Activated B cell treated with CpG ODN at 0.5 μM for 24 hours (primary cell): ENCODE data around the gene ODAM. TPM values are rescaled to one million over a fixed set of nuclear protein-coding genes. Genes with fewer than 3 reads are reported as not detected.
"Not testable (repeated sequence)": the region's sequence is repeated elsewhere in the genome, so short reads cannot be mapped to it uniquely, and the experiment has no call there.

Source experiments
- ATAC-seq: fragments of 200-7000 bp; cut with Tn5 transposase; one replicate; pipeline ENCODE4 v1.10.0; 2021; ENCODE audit warnings: low read depth, mild to moderate bottlenecking, moderate library complexity
- CTCF ChIA-PET: fragments of 350-600 bp; sonication (Branson Sonifier 250); formaldehyde crosslinking; loops from one replicate; lab custom pipeline; 2021; ENCODE audit warnings: antibody characterized with exemption; lab: Charles Lee
- POLR2A ChIA-PET: fragments of 350-600 bp; sonication (Branson Sonifier 250); formaldehyde crosslinking; loops from one replicate; lab custom pipeline; 2021; ENCODE audit warnings: antibody characterized with exemption; lab: Charles Lee
- DNase-seq: peaks from one replicate; pipeline ENCODE4 v3.0.0; 2022
- H3K27ac Mint-ChIP-seq: one replicate; pipeline ENCODE4 v1.8.0; 2020; ENCODE audit warnings: mixed read lengths
- H3K27me3 Mint-ChIP-seq: one replicate; pipeline ENCODE4 v1.8.0; 2021; ENCODE audit warnings: mixed read lengths
- H3K36me3 Mint-ChIP-seq: one replicate; pipeline ENCODE4 v1.8.0; 2021; ENCODE audit warnings: low read depth, mixed read lengths
- H3K4me1 Mint-ChIP-seq: one replicate; pipeline ENCODE4 v1.8.0; 2021; ENCODE audit warnings: mixed read lengths
- H3K4me3 Mint-ChIP-seq: one replicate; pipeline ENCODE4 v1.8.0; 2020; ENCODE audit warnings: mild to moderate bottlenecking, mixed read lengths
- H3K9me3 Mint-ChIP-seq: one replicate; pipeline ENCODE4 v1.8.0; 2020; ENCODE audit warnings: mixed read lengths
- CTCF ChIP-seq: fragments of 200-600 bp; IDR thresholded peaks from one replicate; pipeline ENCODE4 v1.8.0; 2022; ENCODE audit warnings: antibody characterized with exemption, mild to moderate bottlenecking
- intact Hi-C: fragments of 100-400 bp; cut with micrococcal nuclease; formaldehyde crosslinking; loops from one replicate; pipeline ENCODE4 v1.15.1; 2024
- total RNA-seq: library from RNA; stranded (reverse); gene quantifications from 2 replicates; pipeline ENCODE4 v1.2.3, GENCODE V29; 2022

Gene ODAM
- total RNA-seq, 1 donor from 2014 or later: not detected

GRCh38 chr4:70225824-70226223, 30.3 kb downstream of the ODAM start, which contains the start of gene FDCSP:
Gene FDCSP, plus strand, starts transcription at chr4:70226124. Its CDS starts 5,071 bp downstream, at chr4:70231195.
- Mint-ChIP-seq H3K27ac (no peak within 1 kb of the TSS), H3K4me3 (no peak within 1 kb of the TSS), H3K27me3 (no peaks in the 10 kb centered on the region), H3K9me3 (no peaks in the 10 kb centered on the region), H3K36me3 (no peaks in the 10 kb centered on the region), H3K4me1 (no peaks in the 10 kb centered on the region)
- ChIA-PET POLR2A (no interaction called here), CTCF (no interaction called here)
- DNase-seq (no peak), ATAC-seq (no peak)
- intact Hi-C loops: no loop called here
- TF ChIP-seq CTCF: no peak

- Mint-ChIP-seq H3K36me3 (no peaks in the 10 kb centered on the region), H3K9me3 (no peaks in the 10 kb centered on the region), H3K27me3 (no peaks in the 10 kb centered on the region), H3K4me1 (no peaks in the 10 kb centered on the region), H3K4me3 (no peak overlapping the region), H3K27ac (no peak overlapping the region)
- TF ChIP-seq CTCF: no peak
- intact Hi-C loops: no loop called here
- no peak for DNase-seq
- CTCF ChIA-PET: no interaction called here
- no peak for ATAC-seq
- POLR2A ChIA-PET: no interaction called here
Observed at GRCh38 chr4:70236125-70236524, 40.6 kb downstream of the ODAM start.

- no peak for DNase-seq
- no peaks in the 10 kb centered on the region for H3K4me1 Mint-ChIP-seq
- ChIA-PET POLR2A (no interaction called here), CTCF (no interaction called here)
- no peaks in the 10 kb centered on the region for H3K36me3 Mint-ChIP-seq
- TF ChIP-seq CTCF: no peak
- no peak overlapping the region for H3K27ac Mint-ChIP-seq
- no peaks in the 10 kb centered on the region for H3K27me3 Mint-ChIP-seq
- ATAC-seq: no peak
- intact Hi-C loops: no loop called here
- H3K4me3 Mint-ChIP-seq: no peak overlapping the region
- no peaks in the 10 kb centered on the region for H3K9me3 Mint-ChIP-seq
Observed at GRCh38 chr4:70239131-70239883, 43.8 kb downstream of the ODAM start.

GRCh38 chr4:70239884-70240591, 44.5 kb downstream of the ODAM start:
- intact Hi-C loops: no loop called here
- POLR2A ChIA-PET: no interaction called here
- Mint-ChIP-seq H3K9me3 (no peaks in the 10 kb centered on the region), H3K4me1 (no peaks in the 10 kb centered on the region), H3K36me3 (no peaks in the 10 kb centered on the region), H3K27me3 (no peaks in the 10 kb centered on the region), H3K27ac (no peak overlapping the region), H3K4me3 (no peak overlapping the region)
- CTCF ChIA-PET: no interaction called here
- TF ChIP-seq CTCF: no peak
- DNase-seq (no peak), ATAC-seq (no peak)

GRCh38 chr4:70242297-70242696, 46.8 kb downstream of the ODAM start, which contains the start of gene CSN3:
Gene CSN3, plus strand, starts transcription at chr4:70242597. Its CDS starts 2,223 bp downstream, at chr4:70244820.
- CTCF ChIA-PET, H3K9me3 Mint-ChIP-seq, POLR2A ChIA-PET, ATAC-seq, H3K27me3 Mint-ChIP-seq, H3K4me1 Mint-ChIP-seq, H3K36me3 Mint-ChIP-seq, H3K27ac Mint-ChIP-seq, DNase-seq, intact Hi-C loops, H3K4me3 Mint-ChIP-seq: not testable (repeated sequence)
